GM18505 (cell line): ENCODE results near the gene ITK.

Experiments used
- ATAC-seq: cut with Tn5 transposase; IDR thresholded peaks from one replicate; pipeline ENCODE4 v1.9.1; 2021; ENCODE audit not compliant: unreplicated experiment
- POLR2A ChIP-seq: IDR thresholded peaks from 4 replicates; pipeline ENCODE4 v1.6.1; 2011; ENCODE audit warnings: borderline replicate concordance; ENCODE audit not compliant: insufficient read depth, insufficient read length; ENCODE audit errors: extremely low read depth

ITK gene

DNA sequence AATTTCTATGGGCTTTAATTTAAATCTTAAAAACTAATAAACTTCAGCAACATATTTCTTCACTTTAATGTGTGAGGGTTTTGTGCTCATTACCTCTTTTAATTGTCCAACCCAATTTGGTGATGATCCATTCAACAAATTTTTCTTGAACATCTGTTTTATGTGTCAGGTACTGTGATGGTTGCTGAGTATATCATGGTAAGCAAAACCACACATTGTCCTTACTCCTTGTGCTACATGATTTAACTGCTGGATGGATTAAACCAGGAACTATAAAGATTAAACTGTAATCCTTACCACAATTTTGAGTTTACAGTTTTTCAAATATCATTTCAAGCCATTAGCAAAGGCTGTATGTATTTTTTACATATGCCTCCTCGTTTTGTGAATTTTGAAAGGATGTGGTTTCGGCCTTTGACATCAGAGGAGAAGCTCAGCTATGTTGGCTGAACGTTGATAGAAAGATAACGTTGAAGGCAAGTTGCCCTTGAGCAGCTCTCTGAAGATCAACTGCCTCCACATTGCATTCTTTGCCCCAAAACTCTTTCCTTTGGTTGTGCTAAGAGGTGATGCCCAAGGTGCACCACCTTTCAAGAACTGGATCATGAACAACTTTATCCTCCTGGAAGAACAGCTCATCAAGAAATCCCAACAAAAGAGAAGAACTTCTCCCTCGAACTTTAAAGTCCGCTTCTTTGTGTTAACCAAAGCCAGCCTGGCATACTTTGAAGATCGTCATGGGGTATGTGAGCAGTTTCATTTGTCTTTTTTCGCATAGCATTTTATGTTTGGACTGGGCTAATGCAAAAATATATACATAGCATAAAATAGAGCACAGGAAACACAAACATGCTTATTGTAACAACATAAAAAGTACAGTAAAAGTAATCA lies at the start of gene ITK:
ITK (plus strand) TSS at position 467 of the 891 bp plus-strand sequence; CDS start at position 605, 138 bp downstream.
- TF ChIP-seq POLR2A, result no peak
- no peak for ATAC-seq

DNA sequence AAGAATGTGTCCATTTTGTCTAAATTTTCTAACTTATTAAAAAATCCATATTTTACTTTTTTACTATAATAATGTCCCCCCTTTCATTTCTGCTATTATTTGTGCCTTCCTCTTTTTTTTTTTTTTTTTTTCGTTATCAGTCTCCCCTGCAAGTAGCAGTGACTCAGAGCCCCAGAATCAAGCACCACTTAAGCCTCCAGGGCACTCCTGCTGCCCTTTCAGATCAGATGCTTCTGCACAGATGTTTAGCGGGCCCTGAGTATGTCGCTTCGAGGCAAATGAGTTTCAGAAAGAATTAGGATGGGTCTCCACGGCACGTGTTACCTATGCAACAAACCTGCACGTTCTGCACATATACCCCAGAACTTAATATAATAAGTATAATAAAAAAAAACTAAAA lies 49.7 kb upstream of the ITK start:
- no peak for ATAC-seq
- TF ChIP-seq POLR2A, result no peak

DNA sequence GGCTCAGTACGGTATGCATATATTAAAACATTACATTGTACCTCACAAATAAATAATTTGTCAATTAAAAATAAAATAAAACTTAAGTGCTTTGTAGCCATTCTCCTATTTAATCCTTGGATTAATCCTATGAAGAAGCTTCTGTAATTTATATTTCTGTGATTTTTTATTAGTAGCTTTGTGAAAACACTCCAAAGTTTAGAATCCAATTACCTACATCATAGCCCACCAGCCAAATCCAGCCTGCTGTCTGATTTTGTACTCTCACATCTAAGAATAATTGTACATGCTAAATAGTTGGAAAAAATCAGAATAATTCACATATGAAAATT lies 48.4 kb upstream of the ITK start:
- ATAC-seq, result no peak
- TF ChIP-seq POLR2A, result no peak

DNA sequence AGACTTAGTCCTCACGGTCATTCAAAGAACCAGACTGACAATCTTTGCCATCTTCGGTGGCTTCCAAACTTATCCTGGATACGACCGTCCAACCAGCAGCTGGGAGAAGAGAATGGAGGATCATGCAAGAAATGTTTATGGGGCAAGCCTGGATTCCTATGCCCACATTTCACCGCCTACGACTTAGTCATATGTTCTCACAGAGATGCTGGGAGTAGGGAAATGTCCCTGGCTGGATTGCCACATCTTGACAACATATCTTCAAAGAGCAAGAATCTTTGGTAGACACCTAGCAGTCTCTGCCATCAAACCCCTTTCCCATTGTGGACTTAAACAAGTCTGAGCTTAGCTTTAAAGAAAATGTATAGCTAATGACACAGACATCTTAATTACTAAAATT lies 42.9 kb upstream of the ITK start:
- ATAC-seq, result no peak
- no peak for TF ChIP-seq POLR2A

DNA sequence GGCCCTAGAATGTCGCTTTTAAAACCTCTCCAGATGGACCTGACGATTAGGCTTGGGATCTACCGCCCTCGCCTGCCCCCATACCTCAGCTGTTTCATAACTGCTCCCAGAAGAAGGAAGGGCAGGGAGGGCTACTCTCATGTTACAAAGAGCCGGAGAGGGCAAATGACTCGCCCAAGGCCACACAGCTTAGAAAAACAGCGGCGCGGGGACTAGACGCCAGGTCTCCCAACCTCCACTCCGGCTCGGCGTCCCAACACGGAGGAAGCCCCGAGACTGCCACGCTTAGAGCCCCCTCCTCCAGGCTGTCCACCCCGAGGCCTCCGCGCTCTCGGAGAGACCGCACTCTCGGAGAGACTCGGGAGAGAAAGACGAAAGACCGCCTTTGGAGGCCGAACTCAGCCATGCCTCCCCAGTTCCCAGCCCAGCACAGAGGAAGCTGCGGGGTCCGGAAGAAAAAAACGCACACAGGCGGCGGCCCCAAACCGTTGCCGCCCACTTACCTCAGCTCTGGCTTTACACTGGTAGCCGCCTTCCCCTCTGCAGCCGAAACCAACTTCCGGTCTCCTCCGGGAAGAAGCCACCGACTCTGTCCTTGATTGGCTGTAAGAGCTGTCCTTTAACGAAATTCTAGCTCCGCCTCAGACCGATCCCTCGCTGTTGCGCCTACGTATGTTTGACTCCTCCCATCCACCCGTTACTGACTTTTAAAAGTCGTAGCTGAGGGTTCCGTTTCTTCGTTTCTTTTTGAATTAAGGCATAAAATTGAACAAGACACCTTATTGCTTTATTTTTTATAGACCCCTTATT lies 38.1 kb upstream of the ITK start, which contains the start of gene MED7:
MED7 (minus strand) TSS at position 549 of the 810 bp plus-strand sequence. CDS start 3,434 bp downstream, outside the sequence.
- peak; percentile 96 for TF ChIP-seq POLR2A
- ATAC-seq, result peak; percentile 100

DNA sequence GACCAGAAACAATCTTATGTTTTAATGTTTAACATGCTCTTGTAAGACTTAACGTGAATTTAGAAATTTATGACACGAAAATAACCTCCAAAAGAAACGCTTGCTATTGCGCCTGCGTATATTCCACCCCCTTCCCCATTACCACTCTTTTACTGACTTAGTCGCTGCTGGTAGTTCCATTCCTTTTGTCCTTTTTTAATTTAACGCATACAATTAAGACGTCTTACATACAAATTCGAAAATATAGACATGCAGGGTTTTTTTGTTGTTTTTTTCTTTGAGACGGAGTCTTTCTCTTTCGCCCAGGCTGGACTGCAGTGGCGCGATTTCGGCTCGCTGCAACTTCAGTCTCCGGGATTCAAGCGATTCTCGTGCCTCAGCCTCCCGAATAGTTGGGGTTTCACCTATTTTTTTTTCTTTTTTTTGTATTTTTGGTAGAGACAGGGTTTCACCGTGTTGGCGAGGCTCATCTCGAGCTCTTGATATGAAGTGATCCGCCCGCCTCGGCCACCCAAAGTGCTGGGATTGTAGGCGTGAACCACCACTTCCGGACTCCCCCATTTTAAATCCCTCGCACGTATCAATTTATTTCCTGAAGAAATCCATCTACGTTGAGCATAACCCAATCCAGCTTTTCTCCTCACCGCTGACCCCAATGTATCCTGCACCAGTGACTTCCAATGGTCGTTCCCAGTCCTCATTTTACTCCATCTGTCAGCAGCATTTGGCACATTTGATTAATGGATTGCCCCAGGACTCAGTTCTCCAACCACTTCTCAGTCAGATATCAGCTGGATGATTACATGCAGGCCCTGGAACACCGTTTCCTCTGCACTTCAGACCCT lies 37.3 kb upstream of the ITK start:
- peak; percentile 34 for ATAC-seq
- TF ChIP-seq POLR2A, result no peak

DNA sequence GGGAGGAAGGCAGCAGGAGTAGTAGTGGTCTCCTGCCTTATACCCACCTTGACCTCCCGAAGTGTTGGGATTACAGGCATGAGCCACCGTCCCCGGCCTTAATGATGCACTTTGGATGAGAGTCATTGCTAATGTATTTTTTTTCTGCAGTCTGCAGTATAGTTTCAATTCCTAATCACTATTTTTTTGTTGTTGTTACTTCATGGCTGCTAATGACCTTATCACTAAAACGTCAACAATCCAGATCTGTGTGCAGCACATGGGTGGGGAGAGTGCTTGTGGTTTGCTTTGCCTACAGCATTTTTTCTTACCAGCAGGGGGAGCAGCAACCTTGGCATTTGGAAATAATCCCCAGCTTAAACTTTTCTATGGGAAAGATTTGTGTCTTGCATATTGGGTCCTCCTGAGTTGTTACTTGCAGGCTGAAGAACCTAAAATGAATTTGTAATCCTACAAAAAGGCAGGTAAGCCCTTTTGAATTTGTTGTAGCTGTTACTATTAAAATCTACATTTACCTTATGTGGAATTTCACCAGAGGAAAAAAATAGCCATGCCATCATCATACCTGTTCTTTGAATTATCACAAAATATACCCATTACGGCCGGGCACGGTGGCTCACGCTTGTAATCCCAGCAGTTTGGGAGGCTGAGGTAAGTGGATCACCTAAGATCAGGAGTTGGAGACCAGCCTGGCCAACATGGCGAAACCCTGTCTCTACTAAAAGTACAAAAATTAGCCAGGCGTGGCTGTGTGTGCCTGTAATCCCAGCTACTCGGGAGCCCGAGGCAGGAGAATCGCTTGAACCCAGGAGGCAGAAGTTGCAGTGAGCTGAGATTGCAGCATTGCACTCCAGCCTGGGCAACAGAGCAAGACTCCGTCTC lies 31.7 kb upstream of the ITK start:
- no peak for ATAC-seq

DNA sequence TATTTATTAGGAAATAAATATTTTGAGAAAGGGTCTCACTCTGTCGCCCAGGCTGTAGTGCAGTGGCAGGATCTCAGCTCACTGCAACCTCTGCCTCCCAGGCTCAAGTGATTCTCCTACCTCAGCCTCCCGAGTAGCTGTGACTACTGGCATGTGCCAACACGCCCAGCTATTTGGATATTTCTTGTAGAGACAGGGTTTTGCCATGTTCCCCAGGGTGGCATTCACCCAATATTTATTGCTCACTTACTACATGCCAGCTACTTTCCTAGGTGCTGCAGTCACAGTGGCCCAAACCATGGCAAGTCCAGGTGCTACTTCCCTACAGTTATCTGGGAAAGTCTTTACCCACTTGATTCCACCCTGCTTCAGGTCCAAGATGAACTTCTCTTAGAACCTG lies 29.6 kb upstream of the ITK start:
- no peak for ATAC-seq
- no peak for TF ChIP-seq POLR2A

More for the DNA sequence above, 31.7 kb upstream of the ITK start:
- TF ChIP-seq POLR2A, result no peak

DNA sequence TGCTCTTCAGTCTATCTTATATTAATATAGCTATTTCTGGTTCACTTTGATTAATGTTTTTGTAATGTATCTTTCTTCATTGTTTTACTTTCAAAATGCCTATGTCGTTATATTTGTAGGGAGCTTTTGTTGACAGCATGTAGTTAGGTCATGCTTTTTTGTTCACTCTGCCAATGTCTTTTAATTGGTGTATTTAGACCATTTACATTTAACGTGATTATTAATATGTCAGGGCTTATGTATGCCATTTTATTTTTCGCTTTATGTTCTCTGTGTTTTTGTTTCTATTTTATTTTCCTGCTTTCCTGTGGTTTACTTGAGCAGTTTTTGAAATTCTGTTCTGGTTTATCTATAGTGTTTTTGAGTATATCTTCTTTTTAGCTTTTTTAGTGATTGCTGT lies 25.3 kb upstream of the ITK start:
- ATAC-seq, result no peak
- TF ChIP-seq POLR2A, result no peak

DNA sequence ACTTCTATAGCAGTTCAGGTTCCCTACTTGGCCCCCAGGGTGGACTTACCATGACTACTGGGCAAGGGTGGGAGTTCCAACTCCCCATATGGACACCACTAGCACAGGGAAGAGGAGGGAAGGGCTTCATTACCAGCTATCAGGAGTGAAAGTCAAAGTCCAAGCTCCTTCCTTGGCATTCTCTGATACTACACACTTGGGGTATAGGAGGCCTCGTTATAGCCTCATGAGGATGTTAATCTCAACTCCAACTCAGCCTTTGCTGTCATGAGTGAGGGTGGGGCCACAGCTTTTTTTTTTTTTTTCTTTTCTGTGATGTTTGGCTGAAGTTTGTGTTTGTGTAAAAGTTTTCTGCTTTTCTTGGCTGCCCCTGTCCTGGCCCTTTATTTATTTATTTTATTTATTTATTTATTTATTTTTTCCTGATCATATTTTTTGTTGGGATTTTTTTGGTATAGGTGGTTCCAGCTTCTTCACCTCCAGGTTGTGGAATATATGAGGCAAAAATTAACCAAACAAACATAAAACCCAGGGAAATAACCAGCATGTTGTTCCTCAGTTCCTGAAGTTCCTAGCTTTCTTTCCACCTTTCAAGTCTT lies 23.2 kb upstream of the ITK start:
- no peak for ATAC-seq
- no peak for TF ChIP-seq POLR2A

DNA sequence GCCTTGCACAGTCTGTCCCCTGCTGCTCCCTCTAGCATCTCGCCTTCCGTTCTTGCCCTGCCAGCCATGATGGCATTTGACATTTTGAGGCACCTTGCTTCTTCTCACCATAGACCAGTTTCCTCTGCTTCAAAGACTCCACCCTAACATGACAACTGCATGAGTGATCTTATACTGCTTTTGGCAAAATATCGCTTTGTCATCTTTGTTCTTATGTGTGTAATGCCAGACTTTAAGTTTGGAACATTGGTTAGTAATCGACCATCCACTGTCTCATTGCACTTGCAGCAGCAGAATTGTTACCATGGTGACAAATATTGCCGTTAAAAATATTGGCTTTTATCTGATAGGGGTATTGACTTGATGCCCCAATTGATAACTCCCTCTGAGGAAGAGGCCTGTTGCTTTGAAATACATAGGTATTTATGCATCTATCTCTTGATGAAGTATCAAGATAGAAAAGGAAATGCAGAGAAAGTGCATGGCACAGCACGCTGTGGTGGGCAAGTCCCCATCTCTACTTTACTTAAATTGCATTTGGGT lies 21.4 kb upstream of the ITK start:
- TF ChIP-seq POLR2A, result no peak
- no peak for ATAC-seq
